ENCODE data around the gene OSTN. TPM values are rescaled to one million over a fixed set of nuclear protein-coding genes. Genes with fewer than 3 reads are reported as not detected.

OSTN gene
- total and polyA plus RNA-seq, 2 of the 13 experiments (the other 11 are each of a cell fraction or from before 2014, with no cell fraction given): not detected

DNA sequence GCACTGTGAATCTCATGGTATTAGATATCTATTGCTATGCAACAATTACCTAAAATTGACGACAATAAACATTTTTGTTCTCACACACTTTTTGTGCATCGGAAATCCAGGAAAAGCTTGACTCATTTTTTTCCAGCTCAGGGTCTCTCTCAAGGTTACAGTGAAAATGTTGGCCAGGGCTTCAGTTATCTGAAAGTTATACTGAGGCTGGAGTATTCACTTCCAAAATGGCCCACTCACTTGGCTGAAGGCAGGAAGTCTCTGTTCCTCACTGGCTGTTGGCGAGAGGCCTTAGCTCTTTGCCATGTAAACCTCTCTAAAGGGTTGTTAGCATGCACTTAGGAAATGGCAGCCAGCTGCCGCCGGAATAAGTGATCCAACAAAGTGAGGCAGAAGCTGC lies 41.4 kb downstream of the OSTN start:
- 66% methylated on average over 5 of the region's 5 CpGs for WGBS (ENCODE audit: low lambda C conversion rate)

More for the DNA sequence above, 41.4 kb downstream of the OSTN start:
- in situ Hi-C loops (cut with HindIII; ENCODE audit: extremely low pct_ligation_motif_present, low pct_unique_long_range_greater_than_20kb) (no loop called here), intact Hi-C loops (cut with micrococcal nuclease; ENCODE audit: unreplicated experiment) (loop anchor here (10.0 kb wide), 1 partner anchor 114 kb away; no protein-coding TSS in a partner anchor)
- Histone ChIP-seq H2AFZ (ENCODE audit: low read length) (no peak overlapping the region), H3K4me3 (replicated peaks in 1 of 3; ENCODE audit: insufficient read depth in 1 of 3, low read depth in 2 of 3, low read length in 3 of 3) (no peak overlapping the region), H3K27ac (ENCODE audit: extremely low read length, insufficient read depth, low read length) (no peak overlapping the region), H3K4me2 (ENCODE audit: low read depth, low read length) (no peak overlapping the region), H4K20me1 (ENCODE audit: insufficient read depth, low read length) (no peaks in the 10 kb centered on the region), H3K4me1 (ENCODE audit: insufficient read depth, low read length) (peaks cover 11% of the 10 kb centered on the region), H3K9me3 (ENCODE audit: low read length) (no peaks in the 10 kb centered on the region), H3K79me2 (ENCODE audit: insufficient read depth, low read length) (no peaks in the 10 kb centered on the region), H3K27me3 (ENCODE audit: control insufficient read depth in 1 of 2, insufficient read depth in 2 of 2, low read length in 2 of 2) (no peaks in the 10 kb centered on the region; a peak in 1 of 5 replicates), H3K9ac (ENCODE audit: insufficient read depth, low read depth, low read length) (no peak overlapping the region), H3K36me3 (replicated peaks in 1 of 2; ENCODE audit: control insufficient read depth in 1 of 2, insufficient read depth in 2 of 2, low read length in 2 of 2) (no peaks in the 10 kb centered on the region)
- CTCF ChIA-PET (ENCODE audit: low intra/inter-chr PET ratio, low total read pairs): no interaction called here
- POLR2A ChIA-PET: no interaction called here
- no peak for FAIRE-seq
- DNase-seq (ENCODE audit: low spot score): no peak
- ATAC-seq: no peak
- TF ChIP-seq, protein P1, sequence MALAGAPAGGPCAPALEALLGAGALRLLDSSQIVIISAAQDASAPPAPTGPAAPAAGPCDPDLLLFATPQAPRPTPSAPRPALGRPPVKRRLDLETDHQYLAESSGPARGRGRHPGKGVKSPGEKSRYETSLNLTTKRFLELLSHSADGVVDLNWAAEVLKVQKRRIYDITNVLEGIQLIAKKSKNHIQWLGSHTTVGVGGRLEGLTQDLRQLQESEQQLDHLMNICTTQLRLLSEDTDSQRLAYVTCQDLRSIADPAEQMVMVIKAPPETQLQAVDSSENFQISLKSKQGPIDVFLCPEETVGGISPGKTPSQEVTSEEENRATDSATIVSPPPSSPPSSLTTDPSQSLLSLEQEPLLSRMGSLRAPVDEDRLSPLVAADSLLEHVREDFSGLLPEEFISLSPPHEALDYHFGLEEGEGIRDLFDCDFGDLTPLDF (CRISPR knock-in tag; IDR thresholded peaks at IDR 0.05): no peak
- TF ChIP-seq NPAS2 (CRISPR knock-in tag; IDR thresholded peaks at IDR 0.05; ENCODE audit: borderline replicate concordance) (no peak), GATAD2A (CRISPR knock-in tag; IDR thresholded peaks at IDR 0.05) (no peak), ZNF18 (CRISPR knock-in tag; IDR thresholded peaks at IDR 0.05; ENCODE audit: insufficient replicate concordance) (no peak), FOXK2 (IDR thresholded peaks at IDR 0.05) (no peak), MIER3 (CRISPR knock-in tag; IDR thresholded peaks at IDR 0.05; ENCODE audit: borderline replicate concordance) (no peak), CERS6 (CRISPR knock-in tag; IDR thresholded peaks at IDR 0.05) (no peak), SSRP1 (CRISPR knock-in tag; IDR thresholded peaks at IDR 0.05) (no peak)
- TF ChIP-seq, protein P2, sequence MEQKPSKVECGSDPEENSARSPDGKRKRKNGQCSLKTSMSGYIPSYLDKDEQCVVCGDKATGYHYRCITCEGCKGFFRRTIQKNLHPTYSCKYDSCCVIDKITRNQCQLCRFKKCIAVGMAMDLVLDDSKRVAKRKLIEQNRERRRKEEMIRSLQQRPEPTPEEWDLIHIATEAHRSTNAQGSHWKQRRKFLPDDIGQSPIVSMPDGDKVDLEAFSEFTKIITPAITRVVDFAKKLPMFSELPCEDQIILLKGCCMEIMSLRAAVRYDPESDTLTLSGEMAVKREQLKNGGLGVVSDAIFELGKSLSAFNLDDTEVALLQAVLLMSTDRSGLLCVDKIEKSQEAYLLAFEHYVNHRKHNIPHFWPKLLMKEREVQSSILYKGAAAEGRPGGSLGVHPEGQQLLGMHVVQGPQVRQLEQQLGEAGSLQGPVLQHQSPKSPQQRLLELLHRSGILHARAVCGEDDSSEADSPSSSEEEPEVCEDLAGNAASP (CRISPR knock-in tag; IDR thresholded peaks at IDR 0.05; ENCODE audit: borderline replicate concordance): no peak
- TF ChIP-seq, protein P3, sequence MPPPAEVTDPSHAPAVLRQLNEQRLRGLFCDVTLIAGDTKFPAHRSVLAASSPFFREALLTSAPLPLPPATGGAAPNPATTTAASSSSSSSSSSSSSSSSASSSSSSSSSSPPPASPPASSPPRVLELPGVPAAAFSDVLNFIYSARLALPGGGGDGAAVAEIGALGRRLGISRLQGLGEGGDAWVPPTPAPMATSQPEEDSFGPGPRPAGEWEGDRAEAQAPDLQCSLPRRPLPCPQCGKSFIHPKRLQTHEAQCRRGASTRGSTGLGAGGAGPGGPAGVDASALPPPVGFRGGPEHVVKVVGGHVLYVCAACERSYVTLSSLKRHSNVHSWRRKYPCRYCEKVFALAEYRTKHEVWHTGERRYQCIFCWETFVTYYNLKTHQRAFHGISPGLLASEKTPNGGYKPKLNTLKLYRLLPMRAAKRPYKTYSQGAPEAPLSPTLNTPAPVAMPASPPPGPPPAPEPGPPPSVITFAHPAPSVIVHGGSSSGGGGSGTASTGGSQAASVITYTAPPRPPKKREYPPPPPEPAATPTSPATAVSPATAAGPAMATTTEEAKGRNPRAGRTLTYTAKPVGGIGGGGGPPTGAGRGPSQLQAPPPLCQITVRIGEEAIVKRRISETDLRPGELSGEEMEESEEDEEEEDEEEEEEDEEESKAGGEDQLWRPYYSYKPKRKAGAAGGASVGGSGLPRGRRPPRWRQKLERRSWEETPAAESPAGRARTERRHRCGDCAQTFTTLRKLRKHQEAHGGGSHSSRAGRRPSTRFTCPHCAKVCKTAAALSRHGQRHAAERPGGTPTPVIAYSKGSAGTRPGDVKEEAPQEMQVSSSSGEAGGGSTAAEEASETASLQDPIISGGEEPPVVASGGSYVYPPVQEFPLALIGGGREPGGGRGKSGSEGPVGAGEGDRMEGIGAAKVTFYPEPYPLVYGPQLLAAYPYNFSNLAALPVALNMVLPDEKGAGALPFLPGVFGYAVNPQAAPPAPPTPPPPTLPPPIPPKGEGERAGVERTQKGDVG (CRISPR knock-in tag; IDR thresholded peaks at IDR 0.05; ENCODE audit: borderline replicate concordance): no peak
- no TSS peak for BruUV-seq (replicated peaks)

Measured in HepG2 (cell line).